ENCODE results near the gene POLDIP3. TPM values are rescaled to one million over a fixed set of nuclear protein-coding genes. Genes with fewer than 3 reads are reported as not detected.

The POLDIP3 gene
- total RNA-seq, 1 experiment from 2014 or later, result 67.6 TPM

- TF ChIP-seq ZBTB33 (IDR thresholded peaks at IDR 0.05; ENCODE audit: extremely low read depth, insufficient replicate concordance, low read length) (peak; percentile 95), EZH2 (IDR thresholded peaks at IDR 0.05) (no peak), ZFX (IDR thresholded peaks at IDR 0.05) (no peak; the same call in 1 of the 2 replicates), EGR1 (IDR thresholded peaks at IDR 0.05; ENCODE audit: low read depth) (no peak; the same call in 1 of the 2 replicates), CBX3 (IDR thresholded peaks at IDR 0.05; ENCODE audit: low read depth) (peak; percentile 95), SIN3A (IDR thresholded peaks at IDR 0.05; ENCODE audit: low read depth) (peak; percentile 100)
These were observed 593 bp upstream of the POLDIP3 start (continued) for GRCh38 chr22:42615092-42615859.

- no peak for ATAC-seq
- BruUV-seq (replicated peaks), result TSS peak; percentile 50
- TF ChIP-seq POLR2A (IDR thresholded peaks at IDR 0.05; ENCODE audit: borderline replicate concordance, extremely low read depth, insufficient read depth, insufficient read length) (no peak), MAX (IDR thresholded peaks at IDR 0.05) (no peak), ZBTB33 (IDR thresholded peaks at IDR 0.05; ENCODE audit: extremely low read depth, insufficient replicate concordance, low read length) (no peak), RAD21 (IDR thresholded peaks at IDR 0.05; ENCODE audit: low read depth) (no peak), REST (IDR thresholded peaks at IDR 0.05; ENCODE audit: low read depth) (no peak), YY1 (IDR thresholded peaks at IDR 0.05; ENCODE audit: extremely low read depth, insufficient replicate concordance, low read depth, low read length) (no peak), POLR2AphosphoS5 (IDR thresholded peaks at IDR 0.05; ENCODE audit: low read depth, low read length) (no peak)
These were observed 796 bp downstream of the POLDIP3 start for GRCh38 chr22:42613872-42614301.

More at GRCh38 chr22:42613872-42614301, 796 bp downstream of the POLDIP3 start:
- DNase-seq (ENCODE audit: low read depth, low spot score), result no peak
- peak overlapping the region; percentile 89 for H3K27ac ChIP-seq (ENCODE audit: low read depth, low read length)
- H3K9me2 ChIP-seq (ENCODE audit: insufficient read depth), result no peaks in the 10 kb centered on the region
- peak overlapping the region; percentile 99 for H3K9ac ChIP-seq (ENCODE audit: low read length)
- peak overlapping the region; percentile 98 for H3K4me3 ChIP-seq (replicated peaks in 1 of 2; ENCODE audit: low read depth in 1 of 2, low read length in 2 of 2)
- peaks cover 8% of the 10 kb centered on the region; the same call in 1 of the 2 replicates for H4K20me1 ChIP-seq (ENCODE audit: insufficient read depth)
- H3K36me3 ChIP-seq (ENCODE audit: control insufficient read depth in 1 of 2, insufficient read depth in 2 of 2, low read length in 2 of 2), result peaks cover 5 to 21% of the 10 kb centered on the region in 2 experiments; a peak in 2 of 4 replicates
- H3K4me1 ChIP-seq (ENCODE audit: control insufficient read depth in 1 of 2, insufficient read depth in 2 of 2, low read length in 2 of 2), result peaks cover 24 to 56% of the 10 kb centered on the region in 2 experiments
- intact Hi-C loops (cut with micrococcal nuclease), result loop anchor here (2.0 kb wide), 1 partner anchor 81 kb away; no protein-coding TSS in a partner anchor
- ChIA-PET CTCF (interaction anchor here (0.6 kb wide), 1 partner anchor 1139 kb away, joined by 3 read pairs; no protein-coding TSS in a partner anchor), POLR2A (interaction anchor here (1.2 to 2.4 kb wide), 5 partner anchors 11 to 498 kb away, joined by 3 to 20 read pairs (median 5); no protein-coding TSS in a partner anchor), RAD21 (ENCODE audit: low non-redundant PET in 1 of 2, low total read pairs in 2 of 2, uncharacterized antibody in 2 of 2, unreplicated experiment in 2 of 2) (no interaction called here)
- peak overlapping the region; percentile 97 for H3K4me2 ChIP-seq (ENCODE audit: low read length)
- H3K79me2 ChIP-seq (ENCODE audit: insufficient read depth, low read length), result peaks cover 55% of the 10 kb centered on the region
- no peaks in the 10 kb centered on the region for H3K27me3 ChIP-seq (ENCODE audit: insufficient read depth, low read length)
- no peaks in the 10 kb centered on the region for H3K9me3 ChIP-seq (ENCODE audit: control insufficient read depth in 1 of 2, insufficient read depth in 1 of 2, low read depth in 1 of 2, low read length in 2 of 2)
- no peak overlapping the region for H2AFZ ChIP-seq (ENCODE audit: low read depth, low read length, poor library complexity, severe bottlenecking)
